SW480 (cell line): ENCODE results near the gene EEF1A2.
A peak's percentile ranks its signal among the peaks of the same experiment; 100 is the strongest.

ENCODE experiments used
- DNase-seq: peaks from one replicate; pipeline ENCODE4 v3.0.0-alpha.2; 2016; ENCODE audit warnings: low spot score

Gene EEF1A2

DNA sequence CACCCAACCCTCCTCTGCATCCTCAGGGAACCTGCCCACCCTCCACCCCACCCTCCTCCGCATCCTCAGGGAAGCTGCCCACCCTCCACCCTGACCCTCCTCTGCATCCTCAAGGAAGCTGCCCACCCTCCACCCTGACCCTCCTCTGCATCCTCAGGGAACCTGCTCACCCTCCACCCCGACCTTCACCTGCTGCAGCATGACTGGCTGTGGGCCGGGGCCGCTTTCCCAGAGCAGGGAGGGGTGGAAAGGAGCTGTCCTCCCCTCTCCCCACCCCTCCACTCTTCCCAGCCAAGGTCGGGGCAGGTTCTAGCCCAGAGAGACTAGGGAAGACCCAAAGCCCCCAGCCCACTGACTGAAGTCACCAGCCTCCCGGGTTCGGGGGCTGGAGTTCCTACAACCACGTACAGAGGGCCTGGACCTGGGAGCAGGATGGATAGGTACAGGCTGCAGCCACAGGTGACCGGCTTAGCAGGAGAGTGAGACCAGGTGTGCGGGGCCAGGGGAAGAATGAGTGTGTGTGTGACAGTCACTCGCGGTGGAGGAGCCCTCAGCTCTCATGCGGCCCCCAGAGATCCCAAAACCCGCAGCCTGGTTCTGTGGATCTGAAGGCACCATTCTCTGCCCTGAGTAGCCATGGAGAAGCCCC, 11.6 kb downstream of the EEF1A2 start:
- DNase-seq, result no peak

DNA sequence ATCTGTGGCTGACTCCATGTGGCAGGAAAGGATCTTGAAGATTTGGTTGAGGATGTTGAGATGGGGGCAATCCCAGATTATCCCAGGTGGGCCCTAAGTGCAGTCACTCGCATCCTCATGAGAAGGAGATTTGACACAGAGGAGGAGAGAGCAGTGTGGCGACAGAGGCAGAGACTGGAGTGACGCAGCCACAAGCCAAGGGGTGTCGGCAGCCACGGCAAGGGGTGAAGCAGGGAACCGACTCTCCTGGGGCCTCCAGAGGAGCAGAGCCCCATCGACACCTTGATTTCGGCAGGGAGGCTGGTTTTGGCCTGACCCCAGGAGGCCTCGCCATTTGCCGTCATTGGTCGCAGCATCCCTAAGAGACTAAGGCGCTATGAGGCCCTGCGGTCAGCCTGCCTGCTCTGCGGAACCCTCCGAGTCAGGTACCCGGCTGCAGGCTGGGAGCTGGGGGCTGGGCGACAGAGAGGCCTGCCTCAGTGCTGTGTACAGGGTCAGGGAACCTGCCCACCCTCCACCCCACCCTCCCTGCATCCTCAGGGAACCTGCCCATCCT, 12.5 kb downstream of the EEF1A2 start:
- no peak for DNase-seq

DNA sequence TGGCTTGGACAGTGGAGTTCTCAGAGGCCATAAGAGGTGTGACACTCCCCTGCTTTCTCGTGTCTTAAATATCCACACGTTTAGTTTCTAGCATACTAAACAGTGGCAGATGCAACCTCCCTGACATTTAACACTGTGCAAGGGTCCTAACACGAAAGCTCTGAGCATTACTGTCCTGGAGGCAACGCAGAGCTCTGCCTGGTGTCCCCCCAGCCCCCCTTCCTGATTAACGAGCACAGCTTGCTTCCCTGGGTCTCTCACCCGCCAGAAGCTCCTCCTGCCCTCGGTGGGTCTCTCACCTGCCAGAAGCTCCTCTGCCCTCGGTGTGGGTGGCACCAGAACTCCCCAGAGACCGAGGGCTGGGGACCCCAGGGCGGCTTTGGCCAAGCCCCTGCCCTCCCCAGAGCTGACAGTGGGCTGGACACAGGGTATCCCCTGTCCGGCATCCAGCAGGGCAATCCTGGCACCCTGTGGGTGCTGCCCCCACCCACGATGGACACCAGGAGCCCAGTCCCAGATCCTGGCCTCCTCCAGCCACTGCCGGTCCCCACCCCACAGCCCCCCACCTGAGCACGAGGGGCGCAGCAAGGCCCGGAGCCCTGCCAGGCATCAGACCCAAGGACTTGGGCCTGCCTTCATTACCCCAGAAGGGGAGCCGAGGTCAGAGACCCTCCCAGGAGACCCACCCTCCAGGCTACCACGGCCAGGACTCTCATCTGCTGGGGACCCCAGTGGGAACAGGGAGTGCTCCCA, 14.1 kb downstream of the EEF1A2 start:
- DNase-seq, result no peak

DNA sequence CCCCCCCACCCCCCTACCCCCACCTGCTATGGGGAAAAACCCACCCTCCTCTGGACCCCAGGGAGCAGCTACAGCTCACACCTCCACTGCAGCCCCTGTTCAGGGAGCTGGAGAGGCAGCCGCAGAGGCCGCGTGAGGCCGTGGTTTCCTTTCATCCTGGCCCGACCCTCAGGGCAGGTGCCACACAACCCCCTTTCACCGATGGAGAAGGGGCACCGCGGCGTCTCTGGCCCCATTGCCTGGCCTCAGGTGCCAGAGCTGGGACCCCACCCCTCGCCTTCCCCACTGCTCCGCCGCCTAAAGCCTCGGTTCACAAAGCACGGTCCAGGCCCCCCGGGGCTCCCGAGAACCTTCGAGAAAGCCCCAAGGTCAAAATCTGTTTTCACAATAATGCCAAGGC, 14.6 kb downstream of the EEF1A2 start:
- no peak for DNase-seq

DNA sequence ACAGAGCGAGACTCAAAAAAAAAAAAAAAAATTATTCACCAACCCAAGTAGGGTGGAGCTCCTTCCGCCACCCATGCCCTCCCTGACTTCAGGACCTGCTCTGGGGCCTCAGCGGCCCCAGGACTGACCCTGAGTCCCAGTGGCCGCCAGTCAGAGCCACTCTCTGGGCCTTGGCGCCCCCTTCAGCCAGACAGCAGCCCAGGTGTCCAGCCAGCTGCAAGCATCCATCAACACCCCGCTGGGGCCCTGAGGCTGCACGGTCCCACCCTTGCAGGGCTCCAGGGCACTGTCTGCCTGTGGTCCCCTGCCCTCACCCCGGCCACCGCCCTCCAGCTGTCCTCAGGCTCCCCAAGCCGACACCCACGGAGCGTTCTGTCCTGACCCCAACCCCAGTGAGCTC, 15.0 kb downstream of the EEF1A2 start:
- DNase-seq, result no peak

DNA sequence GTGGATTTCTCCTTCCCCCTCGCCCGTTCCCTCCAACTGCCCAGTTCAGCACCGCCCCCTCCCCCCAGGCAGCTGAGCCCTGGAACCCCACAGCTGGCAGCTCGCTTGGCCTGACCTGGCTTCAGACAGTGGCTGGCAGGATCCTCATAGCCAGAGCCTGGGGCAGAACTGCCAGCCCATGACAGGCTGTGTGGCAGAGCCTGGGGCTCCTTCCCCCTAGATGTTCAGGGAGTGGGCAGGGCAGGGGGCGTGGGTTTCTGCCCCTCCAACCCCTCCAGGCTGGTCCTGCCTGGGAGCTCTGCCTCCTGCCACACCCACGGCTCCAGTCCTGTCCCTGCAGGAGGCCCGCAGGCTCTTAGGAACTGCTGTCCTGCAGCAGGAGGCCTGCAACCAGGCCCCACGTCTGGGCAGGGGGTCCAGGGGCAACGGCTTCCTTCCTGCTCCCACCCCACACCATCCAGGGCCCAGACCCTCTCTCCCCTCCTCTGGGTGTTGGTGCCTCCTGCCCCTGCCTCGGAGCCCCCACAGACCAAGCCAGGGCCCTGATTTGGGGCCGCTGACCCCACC, 16.8 kb downstream of the EEF1A2 start:
- no peak for DNase-seq

DNA sequence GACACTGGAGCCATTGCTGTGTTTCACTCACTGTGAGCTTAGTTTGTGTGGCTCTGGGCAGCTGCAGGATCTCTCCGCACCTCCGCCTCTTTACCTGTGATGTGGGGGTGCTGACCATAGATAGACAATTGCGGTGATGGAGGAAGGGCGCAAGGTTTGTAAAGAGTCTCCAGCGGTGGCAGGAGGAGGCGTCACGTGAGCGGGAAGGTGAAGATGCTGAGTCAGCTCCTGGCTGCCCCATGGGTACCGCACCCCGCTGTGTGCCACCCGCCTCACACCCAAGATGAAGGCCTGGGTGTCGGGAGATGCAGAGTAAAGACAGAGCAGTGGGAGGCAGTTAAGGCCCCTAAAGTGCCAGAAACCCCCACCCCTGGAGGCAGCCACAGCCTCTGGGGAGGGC, 17.4 kb downstream of the EEF1A2 start:
- no peak for DNase-seq

DNA sequence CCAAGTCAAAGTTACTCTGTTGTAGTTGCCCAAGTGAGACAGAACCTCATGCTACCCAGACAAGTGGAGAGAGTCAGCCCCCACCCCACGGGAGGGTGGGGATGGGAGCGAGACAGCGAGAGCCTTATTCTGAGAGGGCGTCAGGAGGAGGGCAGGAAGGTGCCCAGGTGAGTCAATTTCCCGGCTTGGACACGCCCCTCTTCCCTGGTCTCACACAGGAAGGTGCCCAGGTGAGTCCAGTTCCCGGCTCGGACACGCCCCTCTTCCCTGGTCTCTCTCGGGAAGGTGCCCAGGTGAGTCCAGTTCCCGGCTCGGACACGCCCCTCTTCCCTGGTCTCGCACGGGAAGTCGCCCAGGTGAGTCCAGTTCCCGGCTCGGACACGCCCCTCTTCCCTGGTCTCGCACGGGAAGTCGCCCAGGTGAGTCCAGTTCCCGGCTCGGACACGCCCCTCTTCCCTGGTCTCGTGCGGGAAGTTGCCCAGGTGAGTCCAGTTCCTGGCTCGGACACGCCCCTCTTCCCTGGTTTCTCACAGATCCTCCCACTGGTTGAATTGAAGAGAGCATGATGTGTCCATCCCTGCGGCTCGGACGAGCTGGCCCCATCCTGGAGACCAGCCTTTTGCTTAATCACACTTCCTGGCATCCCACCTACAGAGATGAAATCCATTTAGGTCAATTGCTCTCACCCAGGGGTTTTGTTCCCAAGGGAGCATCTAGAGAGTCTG, 19.0 kb downstream of the EEF1A2 start:
- DNase-seq, result peak; percentile 65

DNA sequence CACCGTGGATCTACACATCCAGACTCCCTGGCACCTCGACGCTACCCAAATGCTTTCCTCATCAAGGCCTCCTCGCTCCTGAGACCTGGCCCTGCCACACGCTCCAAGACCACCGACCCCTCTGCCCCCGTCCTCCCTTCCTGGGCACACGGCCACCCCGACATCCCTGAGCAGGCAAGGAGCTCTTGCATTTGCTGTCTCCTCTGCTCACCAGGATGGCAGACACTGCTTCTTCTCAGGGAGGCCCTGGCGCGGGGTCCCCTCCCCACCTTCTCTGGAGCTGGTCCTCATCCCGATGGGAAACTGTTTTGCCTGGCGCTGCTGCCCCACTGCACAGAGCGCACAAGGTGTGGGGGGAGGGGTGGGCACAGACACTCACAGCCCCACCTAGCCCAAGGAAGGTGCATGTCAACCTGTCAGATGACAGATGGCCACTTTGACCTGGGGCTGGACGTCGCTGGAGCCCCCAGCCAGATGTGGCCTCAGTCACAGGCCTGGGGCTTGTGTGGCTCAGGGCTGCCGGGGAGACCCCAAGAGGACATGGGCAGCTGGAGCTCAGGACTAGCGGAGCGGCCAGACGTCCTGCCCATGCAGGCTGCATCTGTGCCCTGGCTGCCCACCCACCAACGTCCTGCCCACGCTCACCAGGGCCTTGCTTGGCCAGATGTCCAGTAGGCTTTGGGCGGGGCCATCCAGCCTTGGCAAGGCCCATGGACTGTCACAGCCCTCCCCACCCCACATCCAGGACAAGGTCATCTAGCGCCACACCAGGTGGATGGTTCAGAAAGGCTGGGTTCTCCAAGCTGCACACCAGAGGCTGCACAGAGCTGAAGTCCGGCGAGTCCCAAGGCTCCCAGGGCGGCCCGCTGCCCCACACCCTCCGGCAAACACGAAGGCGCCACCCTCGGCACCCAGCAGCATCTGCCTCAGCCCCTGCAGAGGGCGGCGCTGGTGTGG, 20.3 kb downstream of the EEF1A2 start:
- no peak for DNase-seq

DNA sequence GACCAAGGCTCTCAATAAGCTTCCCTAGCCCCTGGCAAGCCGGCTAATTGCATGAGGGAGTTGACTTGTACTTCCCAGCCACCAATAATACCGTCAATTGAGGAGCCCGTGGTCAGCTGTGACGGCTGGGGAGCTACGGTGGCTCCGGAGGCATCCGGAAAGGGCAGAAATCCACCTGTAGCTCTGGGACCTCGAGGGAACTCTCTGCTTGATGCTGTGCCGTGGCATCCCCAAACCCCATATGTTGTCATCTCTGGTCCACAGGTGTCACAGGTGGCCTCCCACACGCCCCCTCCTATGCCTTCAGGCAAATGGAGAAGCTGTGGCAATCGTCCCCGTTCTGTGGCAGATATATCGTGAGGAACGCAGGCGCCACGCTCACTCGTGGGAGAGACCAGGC, 20.9 kb downstream of the EEF1A2 start:
- no peak for DNase-seq

DNA sequence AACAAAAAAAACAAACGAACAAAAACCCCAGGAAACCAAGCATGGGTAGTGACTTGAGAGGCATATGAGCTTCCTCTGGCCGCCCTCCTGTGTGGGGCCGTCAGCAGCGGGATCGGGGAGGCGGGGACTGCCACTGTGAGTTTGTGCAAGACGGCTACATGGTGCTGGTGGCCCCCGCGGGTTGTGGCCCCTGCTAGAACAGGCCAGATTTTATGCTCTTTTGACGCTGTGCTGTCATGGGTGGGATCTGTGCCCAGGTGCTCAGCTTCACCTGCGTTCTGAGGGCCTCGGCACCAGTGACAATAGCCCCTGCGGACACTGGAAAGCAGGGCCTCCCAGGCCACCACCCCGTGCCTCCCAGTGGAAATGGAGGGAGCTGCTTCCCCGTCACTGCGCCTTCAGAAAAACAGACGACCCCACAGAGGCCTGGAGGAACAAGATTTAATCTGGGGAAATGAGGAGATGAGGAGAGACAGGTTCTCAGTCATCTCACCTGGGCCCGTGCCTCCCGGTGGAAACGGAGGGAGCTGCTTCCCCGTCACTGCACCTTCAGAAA, 21.7 kb downstream of the EEF1A2 start:
- no peak for DNase-seq

DNA sequence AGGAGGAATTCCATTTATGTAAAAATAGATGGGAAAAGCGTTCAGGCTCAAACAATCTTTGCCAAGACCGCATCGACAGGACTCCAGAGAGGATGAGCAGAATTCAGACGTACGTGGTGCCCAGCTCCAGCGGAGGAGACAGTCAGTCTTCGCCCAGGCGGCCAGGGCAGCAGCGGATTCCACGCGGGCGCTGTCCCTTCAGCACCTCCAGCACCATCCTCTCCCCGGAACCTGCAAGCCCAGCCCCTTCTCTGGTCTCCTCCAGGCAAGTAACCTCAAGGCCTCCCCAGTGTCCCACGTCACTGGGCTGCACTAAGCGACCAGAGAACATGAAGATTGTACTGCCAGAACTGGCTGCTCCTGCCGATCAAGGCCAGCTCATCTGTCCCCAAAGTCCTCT, 23.7 kb downstream of the EEF1A2 start:
- DNase-seq, result no peak

DNA sequence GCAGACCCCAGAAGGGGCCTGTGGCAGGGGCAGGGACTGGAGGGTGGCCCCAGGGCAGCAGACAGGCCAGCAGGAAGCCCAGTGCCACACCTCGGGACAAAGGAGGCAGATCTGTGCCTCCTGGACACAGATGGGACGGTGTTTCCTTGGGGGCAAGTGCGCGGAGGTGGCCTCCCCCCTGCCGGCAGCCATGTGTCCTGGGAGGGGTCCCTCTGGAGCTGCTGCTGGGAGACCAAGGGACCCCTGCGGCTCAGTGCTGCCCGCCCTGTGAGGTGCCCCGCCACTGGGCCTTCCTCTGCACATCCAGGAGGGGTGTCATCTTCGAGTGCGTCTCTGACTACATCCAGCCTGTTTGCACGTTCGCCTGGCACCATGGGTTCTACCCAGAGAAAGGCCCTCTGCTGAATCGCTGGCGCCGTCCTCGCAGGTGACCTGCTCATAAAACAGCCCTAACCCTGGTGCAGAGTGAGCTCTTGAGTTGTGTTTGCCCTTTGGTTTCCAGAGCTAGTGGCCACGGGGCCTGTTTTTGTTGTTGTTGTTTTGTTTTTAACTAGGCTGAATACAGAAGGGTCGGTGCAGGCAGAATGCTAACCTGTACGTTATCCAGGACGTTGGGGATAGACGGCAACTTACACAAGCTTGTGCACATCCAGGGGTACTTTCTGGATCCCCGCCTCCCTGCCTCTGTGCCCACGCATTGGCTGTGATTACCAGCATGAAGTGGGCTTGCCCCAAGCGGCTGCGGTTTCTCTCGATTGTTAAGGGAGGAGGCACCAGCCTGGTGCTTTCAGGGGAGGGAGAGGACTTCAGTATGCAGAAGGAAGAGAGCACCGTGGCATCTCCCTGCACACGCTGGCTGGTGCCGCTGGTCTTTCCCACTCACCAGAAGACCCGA, 25.1 kb downstream of the EEF1A2 start:
- DNase-seq, result peak; percentile 65

DNA sequence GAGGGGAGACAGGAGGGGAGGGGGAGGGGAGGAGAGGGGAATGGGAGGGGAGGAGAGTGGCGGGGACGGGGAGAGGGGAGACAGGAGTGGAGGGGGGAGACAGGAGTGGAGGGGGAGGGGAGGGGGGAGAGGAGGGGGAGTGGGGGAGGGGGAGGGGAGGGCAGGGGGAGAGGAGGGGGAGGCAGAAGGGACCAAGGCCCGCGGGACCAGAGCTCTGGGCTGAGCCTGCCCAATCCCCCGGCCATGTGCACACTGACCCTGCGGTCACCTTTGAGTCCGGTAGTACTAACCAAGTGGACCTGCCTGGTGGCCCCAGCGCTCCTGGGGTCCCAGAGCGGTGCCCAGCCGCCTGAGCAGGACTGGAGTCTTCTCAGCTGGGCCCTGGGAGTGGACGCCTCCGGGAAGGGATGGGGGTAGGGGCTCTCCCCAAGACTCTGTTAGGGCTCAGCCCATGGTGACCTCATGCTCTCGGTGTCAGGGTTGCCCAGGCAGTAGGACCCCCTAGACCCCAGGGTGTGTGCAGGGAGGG, 26.0 kb downstream of the EEF1A2 start:
- no peak for DNase-seq

DNA sequence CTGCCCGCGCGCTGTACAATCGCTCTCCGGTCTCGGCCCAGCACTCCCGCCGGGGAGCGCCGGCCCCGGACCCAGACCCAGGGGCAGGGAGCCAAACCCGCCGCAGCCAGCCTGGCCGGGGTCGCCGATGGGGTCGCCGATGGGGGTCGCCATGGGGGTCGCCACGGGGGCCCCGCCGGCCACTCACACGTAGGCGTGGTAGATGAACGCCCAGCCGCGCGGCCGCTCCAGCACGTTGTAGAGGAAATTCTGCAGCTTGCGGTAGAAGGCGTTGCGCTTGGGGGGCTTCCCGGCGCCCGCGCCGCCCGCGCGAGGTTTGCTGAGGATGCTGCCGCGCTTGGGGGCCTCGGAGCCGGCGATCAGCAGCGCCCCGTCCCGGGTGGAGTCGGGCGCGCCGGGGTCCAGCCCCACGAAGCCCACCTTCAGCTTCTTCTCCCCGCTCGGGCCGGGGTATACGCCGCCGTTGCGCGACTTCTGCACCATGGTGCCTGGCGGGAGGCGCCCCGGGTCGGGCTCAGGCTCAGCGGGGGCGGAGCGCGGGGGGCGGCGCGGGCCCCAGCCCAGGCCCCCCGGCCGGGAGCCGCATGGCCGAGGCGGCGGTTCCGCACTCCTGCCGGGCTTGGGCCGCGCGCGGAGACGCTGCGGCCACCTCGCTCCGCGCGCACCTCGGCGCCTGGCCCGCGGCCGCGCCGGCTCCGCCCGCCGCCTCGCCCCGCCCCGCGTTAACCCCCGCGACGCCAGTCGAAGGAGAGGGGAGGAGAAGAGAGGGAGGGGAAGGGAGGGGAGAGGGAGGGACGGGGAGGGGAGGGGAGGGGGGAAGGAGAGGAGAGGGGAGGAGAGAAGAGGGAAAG, 26.7 kb downstream of the EEF1A2 start, which contains the start of gene KCNQ2:
Gene KCNQ2 (minus strand): TSS at position 675 of the 851 bp plus-strand sequence. CDS start 192 bp downstream, at position 483.
- no peak for DNase-seq

DNA sequence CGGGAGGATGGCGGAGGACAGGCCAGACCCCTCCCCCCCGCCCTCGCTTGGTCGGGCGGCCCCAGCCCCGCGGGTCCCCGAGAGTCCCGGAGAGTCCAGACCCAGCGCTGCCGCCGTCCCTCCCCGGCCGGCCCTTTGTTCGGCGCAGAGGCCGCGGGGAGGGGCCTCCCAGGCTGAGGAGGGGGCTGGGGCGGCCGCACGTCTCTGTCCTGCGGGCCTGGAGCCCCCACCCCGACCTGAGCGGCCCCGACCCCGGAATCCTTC, 27.2 kb downstream of the EEF1A2 start:
- no peak for DNase-seq

DNA sequence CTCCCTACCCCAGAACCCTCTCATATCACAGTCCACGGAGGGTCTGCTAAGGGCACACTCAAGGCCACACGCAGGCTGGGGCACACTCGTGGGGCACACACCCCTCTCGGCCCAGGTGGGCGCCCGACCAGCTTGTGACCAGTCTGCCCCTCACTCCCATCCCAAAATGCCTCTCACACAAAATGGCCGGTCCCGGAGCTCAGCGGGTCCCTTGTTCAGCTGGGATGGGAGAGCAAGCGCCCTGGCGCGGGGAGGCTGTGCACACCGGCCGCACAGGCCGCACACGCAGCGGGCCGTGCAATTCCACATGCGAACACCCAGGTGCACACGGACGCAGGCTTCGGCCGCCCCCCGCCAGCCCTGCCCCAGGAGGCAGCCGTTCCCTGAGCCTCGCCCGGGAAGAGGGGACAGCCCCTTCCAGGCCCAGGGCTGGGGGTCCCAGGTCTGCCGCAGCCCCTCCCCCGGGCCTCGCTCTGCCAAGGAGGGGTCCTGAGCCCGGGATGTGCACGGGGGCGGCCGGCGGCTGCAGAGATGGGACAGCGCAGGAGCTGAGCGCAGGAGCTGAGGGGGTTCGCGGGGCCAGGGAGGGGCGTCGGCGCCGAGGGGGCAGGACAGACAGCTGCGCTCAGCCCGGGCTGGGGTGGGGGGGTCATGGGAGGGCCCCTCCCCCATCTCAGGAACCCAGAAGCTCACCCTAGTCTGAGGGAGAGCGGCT, 27.7 kb downstream of the EEF1A2 start:
- DNase-seq, result no peak

DNA sequence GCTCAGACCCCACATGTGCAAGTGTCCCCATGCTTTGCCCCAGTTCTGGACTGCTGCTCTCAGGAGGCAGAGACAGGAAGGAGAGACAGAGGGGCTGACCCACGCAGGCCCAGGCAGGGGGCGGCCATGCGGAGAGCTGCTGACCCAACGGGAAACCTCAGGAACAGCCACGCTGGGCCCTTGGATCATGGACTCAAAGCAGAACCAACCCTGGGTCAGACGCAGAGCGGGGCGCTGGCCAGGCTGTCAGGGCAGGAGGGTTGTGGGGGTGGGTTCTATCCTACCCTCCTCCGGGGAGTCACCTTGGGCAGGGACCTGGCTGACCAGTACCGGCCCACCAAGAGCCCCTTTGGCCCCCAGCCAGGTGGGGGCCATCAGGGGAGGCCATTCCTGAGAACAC, 28.5 kb downstream of the EEF1A2 start:
- DNase-seq, result no peak
